Central memory CD8-positive, alpha-beta T cell (primary cell): ENCODE data around the gene MACROH2A2.

ENCODE experiments used
- ATAC-seq: fragments of 150-1000 bp; cut with Tn5 transposase; replicated peaks from 2 replicates; pipeline ENCODE4 v1.10.0; 2022; ENCODE audit warnings: mild to moderate bottlenecking, moderate FRiP score, moderate number of reproducible peaks; ENCODE audit not compliant: poor library complexity, severe bottlenecking; ENCODE audit errors: extremely low read depth
- DNase-seq, 2 donors: peaks; one replicate each; pipeline ENCODE4 v3.0.0; 2021; ENCODE audit warnings: low spot score in 2 of 2
- H3K27ac Mint-ChIP-seq: one replicate; pipeline ENCODE4 v1.8.0; 2022; ENCODE audit warnings: low read depth, mild to moderate bottlenecking, moderate library complexity, mixed read lengths
- H3K27me3 Mint-ChIP-seq: one replicate; pipeline ENCODE4 v1.8.0; 2022; ENCODE audit warnings: mixed read lengths
- H3K36me3 Mint-ChIP-seq: one replicate; pipeline ENCODE4 v1.8.0; 2022; ENCODE audit warnings: mild to moderate bottlenecking, moderate library complexity, mixed read lengths; ENCODE audit not compliant: insufficient read depth
- H3K4me1 Mint-ChIP-seq: one replicate; pipeline ENCODE4 v1.8.0; 2022; ENCODE audit warnings: mixed read lengths
- H3K4me3 Mint-ChIP-seq: one replicate; pipeline ENCODE4 v1.8.0; 2022; ENCODE audit warnings: mild to moderate bottlenecking, moderate library complexity, mixed read lengths
- H3K9me3 Mint-ChIP-seq: one replicate; pipeline ENCODE4 v1.8.0; 2022; ENCODE audit warnings: mixed read lengths

The MACROH2A2 gene

DNA sequence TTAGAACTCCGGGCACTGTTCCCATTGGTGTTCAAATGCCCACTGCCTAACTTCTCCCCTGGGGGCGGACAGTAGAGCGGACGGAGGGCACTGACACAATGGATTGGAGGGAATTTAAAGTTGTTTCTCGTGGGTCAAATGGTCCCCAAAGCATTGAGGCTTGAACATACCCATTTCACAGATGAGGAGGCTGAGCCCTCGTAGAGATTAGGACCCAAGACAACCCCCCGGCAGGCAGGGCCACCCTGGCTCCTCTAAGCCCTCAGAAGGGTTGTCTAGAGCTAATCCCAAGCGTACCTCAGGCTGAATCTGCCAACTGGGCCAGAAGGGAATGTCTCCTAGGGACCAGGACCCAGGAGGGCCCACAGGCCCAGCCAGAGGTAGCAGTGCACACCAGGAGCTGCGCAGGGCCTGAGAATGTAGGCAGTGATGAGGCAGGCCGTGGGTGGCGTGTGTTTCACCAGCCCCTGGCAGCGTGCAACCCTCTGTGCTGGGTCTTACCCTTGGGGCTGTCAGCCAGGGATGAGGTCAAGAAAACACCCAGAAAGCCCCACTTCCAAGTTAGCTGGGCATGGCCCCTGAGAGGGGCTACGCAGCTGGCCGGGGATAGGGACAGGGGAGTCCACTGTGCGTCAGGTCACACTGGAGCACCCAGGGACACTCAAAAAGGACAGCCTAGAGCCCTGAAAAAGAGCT is 74.2 kb downstream of the MACROH2A2 start:
- DNase-seq (no peak), ATAC-seq (no peak)
- H3K9me3 Mint-ChIP-seq: no peaks in the 10 kb centered on the region
- H3K4me3 Mint-ChIP-seq: no peak overlapping the region
- peaks cover 5% of the 10 kb centered on the region for H3K36me3 Mint-ChIP-seq
- peaks cover 4% of the 10 kb centered on the region for H3K4me1 Mint-ChIP-seq
- no peaks in the 10 kb centered on the region for H3K27me3 Mint-ChIP-seq
- no peak overlapping the region for H3K27ac Mint-ChIP-seq

DNA sequence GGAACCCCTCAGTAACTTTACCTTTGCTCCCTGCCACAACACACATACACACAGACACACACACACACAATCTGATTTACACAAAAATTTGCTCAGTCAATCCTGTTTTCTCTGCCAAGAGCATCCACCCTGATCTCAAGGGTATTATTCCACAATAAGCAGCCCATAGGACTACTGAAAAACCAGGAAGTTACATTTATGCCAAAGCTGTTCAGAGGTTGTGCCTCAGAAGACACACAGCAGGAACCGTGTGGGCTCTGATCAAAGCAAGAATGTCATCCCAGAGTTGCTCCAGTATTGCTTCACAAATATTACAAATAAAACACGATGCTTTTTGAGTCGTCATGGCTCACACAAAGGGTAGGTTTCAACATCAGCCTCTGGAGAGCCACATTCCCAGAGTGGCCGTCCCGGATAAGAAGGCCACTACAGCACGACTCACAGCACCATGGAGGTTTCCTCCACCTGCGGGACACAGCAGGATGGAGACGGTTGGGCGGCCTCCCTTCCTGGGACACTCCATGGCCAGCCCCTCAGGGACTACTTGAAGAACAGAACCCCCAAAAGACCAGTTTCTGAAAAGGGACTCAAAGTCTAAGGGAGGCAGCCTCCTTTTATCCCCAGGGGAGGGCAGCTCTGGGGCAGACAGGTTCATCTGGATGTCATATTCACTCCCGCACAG is 78.4 kb downstream of the MACROH2A2 start:
- no peak for ATAC-seq
- no peak overlapping the region for H3K4me3 Mint-ChIP-seq
- DNase-seq: no peak
- H3K27me3 Mint-ChIP-seq: no peaks in the 10 kb centered on the region
- peaks cover 19% of the 10 kb centered on the region for H3K4me1 Mint-ChIP-seq
- H3K9me3 Mint-ChIP-seq: no peaks in the 10 kb centered on the region
- no peak overlapping the region for H3K27ac Mint-ChIP-seq
- peaks cover 10% of the 10 kb centered on the region for H3K36me3 Mint-ChIP-seq

GRCh38 chr10:70131560-70131937 is 78.9 kb downstream of the MACROH2A2 start:
- Mint-ChIP-seq H3K4me3 (peak overlapping the region; percentile 89), H3K36me3 (peaks cover 10% of the 10 kb centered on the region), H3K4me1 (peaks cover 20% of the 10 kb centered on the region), H3K27ac (no peak overlapping the region), H3K27me3 (no peaks in the 10 kb centered on the region), H3K9me3 (no peaks in the 10 kb centered on the region)
- DNase-seq: no peak
- ATAC-seq: no peak

DNA sequence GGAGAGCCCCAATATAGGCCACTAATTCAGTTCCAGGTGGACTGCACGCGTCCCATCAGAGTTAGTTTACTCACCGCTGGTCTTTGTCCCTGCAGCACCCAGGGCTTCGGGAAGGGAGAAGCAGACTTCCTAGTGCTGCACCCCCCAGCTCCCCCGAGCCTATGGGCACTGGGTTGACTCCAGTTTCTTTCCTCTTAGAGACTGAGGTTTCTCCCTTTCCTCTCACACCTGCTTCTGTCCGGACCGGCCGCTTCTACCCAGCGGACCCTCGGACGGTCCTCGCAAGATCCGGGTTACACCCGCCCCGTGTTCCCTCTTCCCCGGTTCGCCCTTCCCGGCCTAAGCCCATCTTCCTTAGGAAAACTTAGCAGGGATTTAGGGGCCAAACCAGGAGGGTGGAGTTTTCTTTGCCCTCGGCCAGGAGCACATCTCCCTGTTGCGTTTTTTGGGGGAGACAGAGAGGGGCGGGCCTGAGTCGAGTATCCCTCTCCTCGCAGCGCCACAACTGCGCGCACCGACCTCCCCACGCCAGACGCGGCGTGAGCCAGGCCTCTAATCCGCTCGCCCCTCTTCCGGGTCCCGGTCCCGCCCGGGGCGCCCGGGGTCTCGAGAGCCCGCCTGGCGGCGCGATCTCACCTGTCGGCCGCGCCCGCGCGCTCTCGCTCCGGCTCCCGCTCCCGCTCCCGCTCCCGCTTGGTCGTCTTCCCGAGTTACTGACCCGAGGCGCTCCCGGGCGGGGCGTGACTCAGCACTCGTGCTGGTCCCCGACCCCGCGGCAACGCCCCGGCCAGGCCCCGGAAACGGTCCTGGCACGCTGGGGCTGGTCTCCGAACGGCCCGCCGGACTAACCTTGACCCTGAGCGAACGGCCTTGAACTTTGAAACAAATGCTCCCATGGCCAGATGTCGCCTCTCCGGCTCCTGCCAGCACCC is 79.7 kb downstream of the MACROH2A2 start, which contains the start of gene AIFM2:
Gene AIFM2, minus strand, starts transcription at position 728 of the 932 bp plus-strand sequence. CDS start 8,741 bp downstream, outside the sequence.
- peak within 1 kb of the TSS; percentile 97 for H3K27ac Mint-ChIP-seq

DNA sequence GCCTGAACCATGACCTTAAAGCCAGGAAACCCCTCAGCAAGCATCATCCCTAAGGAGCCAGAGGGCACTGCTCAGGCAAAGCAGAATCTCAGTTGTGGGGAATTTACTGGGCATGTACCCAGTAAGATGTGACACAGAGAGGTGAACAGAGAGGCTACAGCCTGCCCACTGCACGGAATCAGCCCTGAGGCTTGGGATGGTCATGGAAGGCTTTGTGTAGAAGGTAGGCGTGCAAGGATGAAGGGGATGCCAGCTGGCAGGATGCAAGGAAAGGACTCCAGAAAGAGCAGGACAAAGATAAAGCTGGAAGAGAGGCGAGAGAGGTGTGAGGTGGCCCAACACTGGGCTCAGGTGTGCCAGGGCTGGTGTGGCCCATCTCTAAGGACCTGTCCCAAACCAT is 82.4 kb downstream of the MACROH2A2 start:
- Mint-ChIP-seq H3K27me3 (no peaks in the 10 kb centered on the region), H3K4me3 (no peak overlapping the region), H3K4me1 (peaks cover 35% of the 10 kb centered on the region), H3K36me3 (peaks cover 9% of the 10 kb centered on the region), H3K9me3 (no peaks in the 10 kb centered on the region), H3K27ac (no peak overlapping the region)
- ATAC-seq (no peak), DNase-seq (no peak)

More for the DNA sequence above, 79.7 kb downstream of the MACROH2A2 start, which contains the start of gene AIFM2:
- Mint-ChIP-seq H3K27me3 (no peaks in the 10 kb centered on the region), H3K4me3 (peak within 1 kb of the TSS; percentile 89), H3K9me3 (no peaks in the 10 kb centered on the region), H3K4me1 (peaks cover 29% of the 10 kb centered on the region), H3K36me3 (peaks cover 12% of the 10 kb centered on the region)
- ATAC-seq (peak; percentile 78), DNase-seq (peak in 1 of 2 donors; percentile 23)

- Mint-ChIP-seq H3K4me3 (no peak overlapping the region), H3K27ac (no peak overlapping the region)
These were observed 83.0 kb downstream of the MACROH2A2 start for GRCh38 chr10:70135684-70136083.

GRCh38 chr10:70137135-70137534 is 84.5 kb downstream of the MACROH2A2 start:
- no peak overlapping the region for H3K4me3 Mint-ChIP-seq
- DNase-seq: no peak
- no peaks in the 10 kb centered on the region for H3K9me3 Mint-ChIP-seq
- H3K27ac Mint-ChIP-seq: no peak overlapping the region
- H3K36me3 Mint-ChIP-seq: peaks cover 9% of the 10 kb centered on the region
- no peak for ATAC-seq
- no peaks in the 10 kb centered on the region for H3K27me3 Mint-ChIP-seq
- peaks cover 29% of the 10 kb centered on the region for H3K4me1 Mint-ChIP-seq

More at GRCh38 chr10:70135684-70136083, 83.0 kb downstream of the MACROH2A2 start:
- H3K27me3 Mint-ChIP-seq: no peaks in the 10 kb centered on the region
- peaks cover 9% of the 10 kb centered on the region for H3K36me3 Mint-ChIP-seq
- no peaks in the 10 kb centered on the region for H3K9me3 Mint-ChIP-seq
- ATAC-seq (no peak), DNase-seq (no peak)
- peaks cover 35% of the 10 kb centered on the region for H3K4me1 Mint-ChIP-seq

- Mint-ChIP-seq H3K4me1 (peaks cover 30% of the 10 kb centered on the region), H3K27ac (no peak overlapping the region)
- ATAC-seq: no peak
These were observed 85.6 kb downstream of the MACROH2A2 start for GRCh38 chr10:70137927-70138883.

GRCh38 chr10:70139151-70139996 is 86.7 kb downstream of the MACROH2A2 start:
- ATAC-seq (no peak), DNase-seq (no peak)
- Mint-ChIP-seq H3K27me3 (no peaks in the 10 kb centered on the region), H3K27ac (no peak overlapping the region), H3K4me1 (peaks cover 40% of the 10 kb centered on the region), H3K4me3 (no peak overlapping the region), H3K9me3 (no peaks in the 10 kb centered on the region), H3K36me3 (peaks cover 6% of the 10 kb centered on the region)

More at GRCh38 chr10:70137927-70138883, 85.6 kb downstream of the MACROH2A2 start:
- H3K4me3 Mint-ChIP-seq: no peak overlapping the region
- no peaks in the 10 kb centered on the region for H3K9me3 Mint-ChIP-seq
- DNase-seq: no peak
- H3K27me3 Mint-ChIP-seq: no peaks in the 10 kb centered on the region
- H3K36me3 Mint-ChIP-seq: peaks cover 5% of the 10 kb centered on the region

- Mint-ChIP-seq H3K36me3 (peaks cover 7% of the 10 kb centered on the region), H3K27ac (no peak overlapping the region), H3K9me3 (no peaks in the 10 kb centered on the region), H3K4me3 (no peak overlapping the region), H3K27me3 (no peaks in the 10 kb centered on the region), H3K4me1 (peaks cover 45% of the 10 kb centered on the region)
- no peak for ATAC-seq
- DNase-seq: no peak
These were observed 87.3 kb downstream of the MACROH2A2 start for GRCh38 chr10:70139997-70140250.

DNA sequence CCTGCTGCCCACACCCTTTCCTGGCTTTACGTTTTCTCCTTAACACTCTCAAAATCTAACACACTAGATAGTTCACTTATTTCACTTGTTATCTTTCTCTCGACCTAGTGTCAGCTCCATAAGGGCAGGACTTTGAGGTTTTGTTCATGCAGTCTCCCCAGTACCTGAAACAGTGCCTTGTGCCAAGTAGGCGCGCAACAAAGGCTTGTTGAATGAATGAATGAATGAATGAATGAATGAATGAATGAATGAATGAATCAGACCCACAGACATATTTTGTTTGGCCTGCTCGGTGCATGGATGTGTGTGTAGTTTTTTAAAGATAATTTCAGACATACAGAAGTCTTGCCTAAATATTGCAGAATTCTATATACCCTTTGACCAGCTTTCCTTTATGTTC is 87.7 kb downstream of the MACROH2A2 start:
- no peak overlapping the region for H3K4me3 Mint-ChIP-seq
- H3K27ac Mint-ChIP-seq: no peak overlapping the region
- DNase-seq (no peak), ATAC-seq (no peak)
- H3K4me1 Mint-ChIP-seq: peaks cover 47% of the 10 kb centered on the region
- no peaks in the 10 kb centered on the region for H3K27me3 Mint-ChIP-seq
- no peaks in the 10 kb centered on the region for H3K9me3 Mint-ChIP-seq
- peaks cover 10% of the 10 kb centered on the region for H3K36me3 Mint-ChIP-seq
